Activated CD8-positive, alpha-beta T cell treated with anti-CD3 and anti-CD28 coated beads, Interleukin-2, amount 10 ng/mL, durations not matched to agents 7 days and 5 days (primary cell): ENCODE measurements around the gene TRPC6. TPM values are rescaled to one million over a fixed set of nuclear protein-coding genes. Genes with fewer than 3 reads are reported as not detected.

ENCODE experiments used
- ATAC-seq: fragments of 150-1000 bp; cut with Tn5 transposase; one replicate; pipeline ENCODE4 v1.10.0; 2021; ENCODE audit warnings: moderate library complexity
- CTCF ChIA-PET: fragments of 350-600 bp; sonication (Branson Sonifier 250); formaldehyde crosslinking; loops from one replicate; lab custom pipeline; 2021; ENCODE audit warnings: antibody characterized with exemption; lab: Charles Lee
- POLR2A ChIA-PET: fragments of 350-600 bp; sonication (Branson Sonifier 250); formaldehyde crosslinking; loops from one replicate; lab custom pipeline; 2021; ENCODE audit warnings: antibody characterized with exemption; lab: Charles Lee
- DNase-seq: peaks from one replicate; pipeline ENCODE4 v3.0.0-alpha.2; 2020
- H3K27ac Mint-ChIP-seq: one replicate; pipeline ENCODE4 v1.8.0; 2021; ENCODE audit warnings: mild to moderate bottlenecking, mixed read lengths
- H3K27me3 Mint-ChIP-seq: one replicate; pipeline ENCODE4 v1.8.0; 2021; ENCODE audit warnings: low read depth, mixed read lengths
- H3K36me3 Mint-ChIP-seq: one replicate; pipeline ENCODE4 v1.8.0; 2021; ENCODE audit warnings: low read depth, mixed read lengths
- H3K4me1 Mint-ChIP-seq: one replicate; pipeline ENCODE4 v1.8.0; 2021; ENCODE audit warnings: low read depth, mixed read lengths
- H3K4me3 Mint-ChIP-seq: one replicate; pipeline ENCODE4 v1.8.0; 2021; ENCODE audit warnings: mild to moderate bottlenecking, mixed read lengths
- H3K9me3 Mint-ChIP-seq: one replicate; pipeline ENCODE4 v1.8.0; 2022; ENCODE audit warnings: mixed read lengths; ENCODE audit not compliant: insufficient read depth
- total RNA-seq, 2 experiments: library from RNA; stranded (reverse); gene quantifications; one replicate each; pipeline ENCODE4 v1.2.3, GENCODE V29; 2021

The TRPC6 gene
- total RNA-seq, 2 experiments from 2014 or later = not detected

GRCh38 chr11:101576456-101576855 is 7.4 kb downstream of the TRPC6 start:
- POLR2A ChIA-PET = no interaction called here
- no peaks in the 10 kb centered on the region for H3K36me3 Mint-ChIP-seq
- ATAC-seq (no peak), DNase-seq (no peak)
- no peak overlapping the region for H3K4me3 Mint-ChIP-seq
- CTCF ChIA-PET = no interaction called here
- no peaks in the 10 kb centered on the region for H3K4me1 Mint-ChIP-seq
- H3K9me3 Mint-ChIP-seq = no peaks in the 10 kb centered on the region
- H3K27ac Mint-ChIP-seq = no peak overlapping the region
- no peaks in the 10 kb centered on the region for H3K27me3 Mint-ChIP-seq

- ATAC-seq (no peak), DNase-seq (no peak)
- H3K27me3 Mint-ChIP-seq = no peaks in the 10 kb centered on the region
- no peaks in the 10 kb centered on the region for H3K9me3 Mint-ChIP-seq
- H3K4me3 Mint-ChIP-seq = no peak overlapping the region
- H3K4me1 Mint-ChIP-seq = no peaks in the 10 kb centered on the region
- no peaks in the 10 kb centered on the region for H3K36me3 Mint-ChIP-seq
- ChIA-PET POLR2A (no interaction called here), CTCF (no interaction called here)
- no peak overlapping the region for H3K27ac Mint-ChIP-seq
These were observed 8.9 kb downstream of the TRPC6 start for GRCh38 chr11:101574886-101575285.

GRCh38 chr11:101567071-101567470 is 16.7 kb downstream of the TRPC6 start:
- ChIA-PET CTCF (no interaction called here), POLR2A (no interaction called here)
- Mint-ChIP-seq H3K4me3 (no peak overlapping the region), H3K27me3 (no peaks in the 10 kb centered on the region), H3K4me1 (no peaks in the 10 kb centered on the region), H3K9me3 (no peaks in the 10 kb centered on the region), H3K36me3 (no peaks in the 10 kb centered on the region), H3K27ac (no peak overlapping the region)
- DNase-seq (no peak), ATAC-seq (no peak)

GRCh38 chr11:101566626-101567025 is 17.2 kb downstream of the TRPC6 start:
- ChIA-PET CTCF (no interaction called here), POLR2A (no interaction called here)
- Mint-ChIP-seq H3K27ac (no peak overlapping the region), H3K9me3 (no peaks in the 10 kb centered on the region), H3K4me3 (no peak overlapping the region), H3K36me3 (no peaks in the 10 kb centered on the region), H3K27me3 (no peaks in the 10 kb centered on the region), H3K4me1 (no peaks in the 10 kb centered on the region)
- DNase-seq = no peak
- ATAC-seq = no peak

- Mint-ChIP-seq H3K4me1 (no peaks in the 10 kb centered on the region), H3K4me3 (no peak overlapping the region), H3K9me3 (no peaks in the 10 kb centered on the region), H3K27ac (no peak overlapping the region), H3K27me3 (no peaks in the 10 kb centered on the region), H3K36me3 (no peaks in the 10 kb centered on the region)
- POLR2A ChIA-PET = no interaction called here
- DNase-seq = no peak
- no peak for ATAC-seq
- CTCF ChIA-PET = no interaction called here
These were observed 20.6 kb downstream of the TRPC6 start for GRCh38 chr11:101563166-101563565.

DNA sequence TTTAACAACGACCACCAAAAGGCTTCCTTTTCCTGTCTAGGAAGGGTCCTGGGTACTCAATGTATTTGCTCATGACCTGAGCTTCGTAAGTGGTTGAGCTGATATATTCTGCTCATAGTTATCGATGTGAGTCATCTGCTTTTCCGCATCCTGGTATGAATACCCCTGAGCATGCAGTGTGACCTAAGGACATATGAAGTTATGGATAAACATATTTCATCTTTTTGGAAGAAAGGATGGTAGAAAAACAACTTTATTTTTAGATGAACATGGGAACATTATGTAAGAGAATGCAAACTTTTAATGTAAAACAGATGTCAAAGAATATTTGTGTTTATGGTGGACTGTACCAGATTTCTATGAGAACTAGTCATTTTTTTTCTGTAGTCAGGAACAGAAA is 28.4 kb downstream of the TRPC6 start:
- H3K27me3 Mint-ChIP-seq = no peaks in the 10 kb centered on the region
- CTCF ChIA-PET = no interaction called here
- no peaks in the 10 kb centered on the region for H3K4me1 Mint-ChIP-seq
- no peak overlapping the region for H3K4me3 Mint-ChIP-seq
- POLR2A ChIA-PET = no interaction called here
- peaks cover 4% of the 10 kb centered on the region for H3K9me3 Mint-ChIP-seq
- H3K27ac Mint-ChIP-seq = no peak overlapping the region
- DNase-seq = no peak
- no peak for ATAC-seq
- H3K36me3 Mint-ChIP-seq = no peaks in the 10 kb centered on the region

DNA sequence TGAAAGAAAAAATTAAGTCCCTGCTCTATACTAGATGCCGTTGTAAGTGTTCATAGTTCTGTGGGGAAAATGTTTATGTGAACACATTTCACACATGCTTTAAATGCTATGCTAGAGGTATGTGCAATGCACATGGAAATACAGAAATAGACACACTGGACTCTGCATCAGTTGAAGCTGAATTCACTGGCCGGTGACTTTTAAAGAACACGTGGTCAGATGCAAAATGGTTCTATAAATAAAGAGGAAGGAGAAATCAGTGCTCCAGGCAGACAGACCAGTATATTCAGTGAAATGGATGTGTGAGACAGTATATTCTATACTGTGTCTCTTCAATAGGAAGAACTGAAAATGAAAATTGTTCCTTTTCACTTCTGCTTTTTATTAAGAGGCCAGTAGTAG is 29.9 kb downstream of the TRPC6 start:
- Mint-ChIP-seq H3K36me3 (no peaks in the 10 kb centered on the region), H3K4me3 (no peak overlapping the region), H3K9me3 (peaks cover 4% of the 10 kb centered on the region), H3K27me3 (no peaks in the 10 kb centered on the region), H3K4me1 (no peaks in the 10 kb centered on the region), H3K27ac (no peak overlapping the region)
- DNase-seq (no peak), ATAC-seq (no peak)
- CTCF ChIA-PET = no interaction called here
- POLR2A ChIA-PET = no interaction called here

DNA sequence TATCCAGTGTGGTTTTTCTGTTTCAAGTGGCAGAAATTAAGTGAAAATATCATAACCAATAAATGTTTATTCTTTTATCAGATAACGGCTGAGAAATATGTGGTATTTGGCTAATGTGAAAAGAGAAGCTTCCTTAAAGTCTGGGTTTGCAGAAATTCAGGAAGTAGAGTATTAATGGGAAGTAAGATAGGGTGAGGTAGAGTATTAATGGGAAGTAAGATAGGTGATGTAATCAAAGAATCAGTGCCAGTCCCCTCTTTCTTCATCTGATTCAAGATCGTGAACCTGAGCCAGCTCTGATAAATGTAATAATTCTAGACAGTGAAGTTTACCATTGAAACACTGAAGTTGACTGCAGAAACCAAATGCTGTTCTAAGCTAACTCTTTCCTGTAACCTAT is 30.9 kb downstream of the TRPC6 start:
- DNase-seq (no peak), ATAC-seq (no peak)
- no peaks in the 10 kb centered on the region for H3K4me1 Mint-ChIP-seq
- no peak overlapping the region for H3K4me3 Mint-ChIP-seq
- H3K27me3 Mint-ChIP-seq = no peaks in the 10 kb centered on the region
- CTCF ChIA-PET = no interaction called here
- no peak overlapping the region for H3K27ac Mint-ChIP-seq
- no peaks in the 10 kb centered on the region for H3K36me3 Mint-ChIP-seq
- peaks cover 4% of the 10 kb centered on the region for H3K9me3 Mint-ChIP-seq
- POLR2A ChIA-PET = no interaction called here

- no peak overlapping the region for H3K27ac Mint-ChIP-seq
- ATAC-seq (no peak), DNase-seq (no peak)
- no peaks in the 10 kb centered on the region for H3K36me3 Mint-ChIP-seq
- H3K4me3 Mint-ChIP-seq = no peak overlapping the region
- POLR2A ChIA-PET = no interaction called here
- no peaks in the 10 kb centered on the region for H3K9me3 Mint-ChIP-seq
- H3K27me3 Mint-ChIP-seq = no peaks in the 10 kb centered on the region
- CTCF ChIA-PET = no interaction called here
- no peaks in the 10 kb centered on the region for H3K4me1 Mint-ChIP-seq
These were observed 55.3 kb downstream of the TRPC6 start for GRCh38 chr11:101528541-101528940.

DNA sequence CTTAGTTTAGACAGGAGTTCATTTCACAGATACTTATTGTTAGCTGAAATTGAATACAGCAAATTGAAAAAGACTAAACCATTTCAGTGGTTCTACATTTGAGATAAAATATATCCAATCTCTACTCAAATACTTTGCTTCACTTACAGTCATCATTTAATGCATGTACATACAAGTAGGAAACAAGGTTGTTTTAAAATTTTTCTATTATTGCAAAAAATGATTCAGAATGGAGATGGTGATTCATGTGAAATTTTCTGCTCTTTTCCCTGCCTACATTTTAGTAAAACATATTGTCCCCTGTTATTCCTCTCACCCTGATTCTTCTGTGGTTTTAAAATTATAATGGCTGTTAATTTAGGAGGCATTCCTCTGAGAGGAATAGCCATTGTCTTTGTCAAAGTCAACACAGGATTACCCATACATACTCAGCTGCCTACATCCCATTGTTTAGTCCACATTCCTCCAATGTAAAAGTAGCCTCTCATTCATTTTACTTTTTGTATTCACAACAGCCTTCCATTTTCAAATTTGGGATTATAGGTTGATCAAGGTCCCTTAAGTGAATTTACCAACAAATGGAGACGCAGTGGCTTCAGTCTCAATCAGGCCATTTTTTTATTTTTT is 60.1 kb downstream of the TRPC6 start:
- DNase-seq (no peak), ATAC-seq (no peak)
- peaks cover 8% of the 10 kb centered on the region for H3K9me3 Mint-ChIP-seq
- H3K27me3 Mint-ChIP-seq = no peaks in the 10 kb centered on the region
- H3K27ac Mint-ChIP-seq = no peak overlapping the region
- H3K4me3 Mint-ChIP-seq = no peak overlapping the region
- ChIA-PET CTCF (no interaction called here), POLR2A (no interaction called here)
- H3K36me3 Mint-ChIP-seq = no peaks in the 10 kb centered on the region
- no peaks in the 10 kb centered on the region for H3K4me1 Mint-ChIP-seq

GRCh38 chr11:101523193-101523592 is 60.6 kb downstream of the TRPC6 start:
- peaks cover 8% of the 10 kb centered on the region for H3K9me3 Mint-ChIP-seq
- H3K27ac Mint-ChIP-seq = no peak overlapping the region
- H3K27me3 Mint-ChIP-seq = no peaks in the 10 kb centered on the region
- no peak for ATAC-seq
- POLR2A ChIA-PET = no interaction called here
- no peak overlapping the region for H3K4me3 Mint-ChIP-seq
- H3K4me1 Mint-ChIP-seq = no peaks in the 10 kb centered on the region
- no peak for DNase-seq
- H3K36me3 Mint-ChIP-seq = no peaks in the 10 kb centered on the region
- CTCF ChIA-PET = no interaction called here

GRCh38 chr11:101521821-101522220 is 62.0 kb downstream of the TRPC6 start:
- DNase-seq (no peak), ATAC-seq (no peak)
- CTCF ChIA-PET = no interaction called here
- Mint-ChIP-seq H3K27me3 (no peaks in the 10 kb centered on the region), H3K36me3 (no peaks in the 10 kb centered on the region), H3K9me3 (peaks cover 8% of the 10 kb centered on the region), H3K4me1 (no peaks in the 10 kb centered on the region), H3K27ac (no peak overlapping the region), H3K4me3 (no peak overlapping the region)
- POLR2A ChIA-PET = no interaction called here

DNA sequence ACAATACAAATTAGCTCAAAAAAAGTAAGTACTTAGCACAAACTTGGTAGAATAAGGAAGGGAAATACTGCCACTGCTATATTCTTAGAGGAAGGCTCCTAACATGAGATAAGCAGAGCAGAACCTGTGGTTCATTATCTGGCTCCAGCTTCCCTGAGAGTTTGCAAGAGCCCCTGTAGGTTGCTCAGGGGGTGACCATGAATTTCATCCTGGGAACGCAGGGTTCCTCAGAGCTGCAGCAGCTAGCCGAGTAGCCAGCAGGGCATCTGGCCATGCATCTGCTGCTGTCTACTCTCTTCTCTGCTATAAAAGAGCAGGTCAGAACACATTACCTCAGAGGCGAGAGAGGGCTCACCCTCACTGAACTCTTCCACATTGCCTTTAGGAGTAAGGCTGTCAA is 67.3 kb downstream of the TRPC6 start:
- Mint-ChIP-seq H3K36me3 (no peaks in the 10 kb centered on the region), H3K4me3 (no peak overlapping the region), H3K9me3 (no peaks in the 10 kb centered on the region), H3K4me1 (no peaks in the 10 kb centered on the region), H3K27me3 (no peaks in the 10 kb centered on the region), H3K27ac (no peak overlapping the region)
- CTCF ChIA-PET = no interaction called here
- POLR2A ChIA-PET = no interaction called here
- ATAC-seq (no peak), DNase-seq (no peak)
